ENCODE data around the gene LMBRD2.

GRCh38 chr5:36172599-36172998 lies 20.9 kb upstream of the LMBRD2 start:
- no peak for TF ChIP-seq POLR2AphosphoS5 (IDR thresholded peaks at IDR 0.05; ENCODE audit: low read depth, low read length)
- TF ChIP-seq POLR2A (IDR thresholded peaks at IDR 0.05; ENCODE audit: control extremely low read depth in 1 of 2, low read depth in 2 of 2, low read length in 2 of 2), result no peak
- no peak for TF ChIP-seq CTCF (IDR thresholded peaks at IDR 0.05; ENCODE audit: control extremely low read depth in 1 of 3, insufficient read depth in 1 of 3, low read depth in 1 of 3, low read length in 3 of 3)
- TF ChIP-seq SIN3A (conservative IDR thresholded peaks at IDR 0.05 in 1 of 2, IDR thresholded peaks at IDR 0.05 in 1 of 2; ENCODE audit: low read depth in 1 of 2, low read length in 2 of 2), result no peak
- no peak for TF ChIP-seq CHD1 (IDR thresholded peaks at IDR 0.05; ENCODE audit: low read depth, low read length)
- TF ChIP-seq SP4 (IDR thresholded peaks at IDR 0.05; ENCODE audit: low read length), result no peak
- TF ChIP-seq JUND (IDR thresholded peaks at IDR 0.05; ENCODE audit: low read length), result no peak
- TF ChIP-seq SP1 (IDR thresholded peaks at IDR 0.05; ENCODE audit: low read depth, low read length), result no peak
- TF ChIP-seq CEBPB (IDR thresholded peaks at IDR 0.05; ENCODE audit: low read depth, low read length), result no peak
- TF ChIP-seq RFX5 (IDR thresholded peaks at IDR 0.05; ENCODE audit: borderline replicate concordance, low read depth, low read length), result no peak
- no peak for TF ChIP-seq MAX (IDR thresholded peaks at IDR 0.05)
- TF ChIP-seq GABPA (IDR thresholded peaks at IDR 0.05; ENCODE audit: borderline replicate concordance, insufficient read depth, low read length), result no peak

Measured in H1 (cell line).